GM11168 (cell line): ENCODE measurements around the gene CRYZL1.
"Not testable (repeated sequence)": the region's sequence is repeated elsewhere in the genome, so short reads cannot be mapped to it uniquely, and the experiment has no call there.

ENCODE experiments used
- in situ Hi-C: fragments of 300-500 bp; cut with MboI; formaldehyde crosslinking; loops from one replicate; pipeline ENCODE4 v1.12.0; 2022; ENCODE audit warnings: low sequenced_read_pairs; ENCODE audit not compliant: unreplicated experiment

Gene CRYZL1

DNA sequence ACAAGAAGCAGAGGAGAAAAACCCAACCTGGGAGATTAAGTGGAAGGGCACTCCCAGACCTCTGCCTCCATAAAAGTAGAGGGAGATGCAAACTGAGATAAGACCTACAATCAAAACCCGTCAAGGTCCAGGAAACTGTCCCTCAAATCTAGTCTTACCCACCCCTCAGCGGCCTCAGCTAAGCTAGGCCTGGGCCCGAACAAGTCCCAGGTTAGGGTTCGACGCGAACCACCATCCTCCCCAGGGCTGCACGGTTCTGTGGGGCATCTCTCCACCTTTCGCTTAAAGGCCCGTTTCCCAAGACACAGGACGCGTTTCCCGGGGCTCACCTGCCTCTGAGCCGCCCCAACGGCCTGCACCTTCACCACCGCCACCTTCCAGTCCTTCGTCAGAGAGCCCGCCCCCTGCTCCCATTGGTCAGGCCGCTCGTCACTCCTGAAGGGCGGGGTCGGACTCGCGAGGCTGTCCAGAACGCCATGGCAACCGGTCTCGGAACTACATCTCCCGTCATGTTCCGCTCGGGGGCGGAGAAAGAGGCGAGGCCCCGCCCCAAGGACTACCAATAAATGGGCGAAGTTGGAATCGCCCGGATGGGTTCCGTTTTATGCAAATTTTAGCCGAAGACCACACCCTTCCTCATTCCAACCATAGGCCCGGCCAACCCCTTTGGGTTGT is at the start of gene CRYZL1:
CRYZL1 (minus strand) TSS at position 390 of the 675 bp plus-strand sequence. CDS start 10,190 bp downstream, outside the sequence.
- in situ Hi-C loops: no loop called here

DNA sequence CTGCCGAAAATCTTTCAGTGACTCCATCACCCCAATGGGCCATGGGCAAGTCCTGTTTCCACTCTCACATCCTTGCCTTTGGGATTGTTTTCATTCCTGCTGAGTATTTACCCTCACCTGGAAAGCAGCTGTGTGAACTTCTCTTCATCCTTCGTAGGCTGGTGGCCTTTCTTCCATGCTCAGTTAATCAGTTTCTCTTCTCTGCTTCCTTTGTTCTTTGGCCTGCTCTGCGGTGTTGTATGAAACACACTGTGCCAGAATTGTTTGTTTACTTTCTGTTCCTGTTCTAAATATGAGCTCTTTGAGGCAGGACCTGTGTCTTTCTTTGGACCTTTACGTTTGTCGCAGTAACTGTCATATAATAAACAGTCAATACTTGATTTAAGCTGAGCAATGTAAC is 49.3 kb upstream of the CRYZL1 start:
- in situ Hi-C loops: no loop called here

DNA sequence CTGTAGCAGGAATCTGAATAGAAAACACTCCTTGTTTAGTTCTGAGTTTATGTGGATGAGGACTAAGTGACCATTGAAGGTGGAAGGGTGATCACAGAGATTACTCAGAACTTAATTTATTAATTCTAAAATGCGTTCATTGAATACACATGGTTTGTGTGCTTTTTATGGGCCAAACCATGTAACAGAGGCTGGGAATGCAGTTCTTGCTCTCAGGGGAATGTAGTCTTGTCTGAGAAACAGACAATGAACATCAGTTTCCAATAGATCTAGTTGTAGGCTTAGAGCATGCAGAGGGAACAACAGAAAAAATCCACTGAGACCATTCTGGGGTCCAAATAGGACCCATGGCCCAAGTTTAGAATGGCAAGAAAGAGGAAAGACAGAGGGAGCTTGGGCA is 46.8 kb upstream of the CRYZL1 start:
- in situ Hi-C loops: no loop called here

DNA sequence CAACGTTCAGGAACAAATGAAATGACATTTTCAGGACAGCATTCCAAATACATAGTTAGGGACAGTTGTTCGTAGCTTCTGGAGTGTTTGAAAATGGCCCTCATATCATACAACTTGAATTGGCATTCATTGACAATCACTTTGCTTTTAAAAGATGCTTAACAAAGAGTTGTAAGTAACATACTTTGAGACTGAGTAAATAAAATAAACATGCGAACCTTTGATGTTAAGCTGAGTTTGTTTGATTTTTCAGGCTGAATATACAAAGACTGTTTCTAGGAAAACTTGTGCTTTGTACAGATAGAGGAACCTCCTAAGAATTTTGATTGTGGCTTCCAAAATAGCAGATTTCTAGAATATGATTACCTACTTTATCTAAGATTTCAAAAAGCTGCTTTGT is 46.1 kb upstream of the CRYZL1 start:
- in situ Hi-C loops: no loop called here

DNA sequence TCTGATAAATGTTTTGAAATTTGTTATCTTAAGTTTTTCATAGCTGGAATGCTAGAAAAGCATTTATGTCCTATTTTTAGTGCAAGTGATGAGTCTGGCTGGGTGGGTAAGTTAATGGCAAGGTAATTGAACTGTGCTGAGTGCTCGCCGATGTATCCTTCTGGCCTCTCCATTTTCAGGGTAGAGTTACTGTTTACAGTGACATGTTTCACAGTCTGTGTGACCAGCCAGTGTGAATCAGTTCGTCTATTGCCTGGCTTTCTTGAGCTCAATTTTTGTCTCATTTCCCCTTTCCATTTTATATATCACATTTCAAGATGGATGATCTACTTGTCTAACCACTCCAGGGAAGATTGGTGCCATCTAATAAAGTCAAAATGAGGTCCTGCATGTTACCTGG is 44.8 kb upstream of the CRYZL1 start:
- in situ Hi-C loops: no loop called here

DNA sequence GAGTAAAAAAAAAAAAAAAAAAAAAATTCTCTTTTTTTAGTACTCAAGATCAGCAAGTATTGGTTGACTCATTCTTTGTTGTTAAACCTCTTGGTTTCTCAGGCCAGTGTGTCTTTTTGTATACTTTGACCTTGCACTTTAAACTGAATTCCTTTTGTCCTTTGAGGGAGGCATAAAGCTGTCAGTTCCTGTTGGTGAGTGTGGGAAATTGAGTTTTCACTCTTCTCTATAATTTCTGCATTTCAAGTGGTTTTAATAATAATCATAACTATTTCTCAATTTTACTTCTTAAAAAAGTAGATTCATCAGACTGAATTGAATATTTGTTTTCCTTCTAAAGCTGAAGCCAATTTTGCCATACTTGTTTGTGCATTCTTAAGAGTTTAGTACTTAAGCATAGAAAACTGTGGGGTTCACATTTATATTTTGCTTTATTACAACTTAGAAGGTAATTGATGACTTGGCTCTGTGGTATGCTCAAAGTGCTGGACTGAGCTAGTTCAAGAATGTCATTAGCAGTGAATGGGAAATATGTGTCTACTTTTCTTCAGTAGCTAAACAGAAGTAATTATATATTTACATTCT is 44.2 kb upstream of the CRYZL1 start:
- in situ Hi-C loops: no loop called here

DNA sequence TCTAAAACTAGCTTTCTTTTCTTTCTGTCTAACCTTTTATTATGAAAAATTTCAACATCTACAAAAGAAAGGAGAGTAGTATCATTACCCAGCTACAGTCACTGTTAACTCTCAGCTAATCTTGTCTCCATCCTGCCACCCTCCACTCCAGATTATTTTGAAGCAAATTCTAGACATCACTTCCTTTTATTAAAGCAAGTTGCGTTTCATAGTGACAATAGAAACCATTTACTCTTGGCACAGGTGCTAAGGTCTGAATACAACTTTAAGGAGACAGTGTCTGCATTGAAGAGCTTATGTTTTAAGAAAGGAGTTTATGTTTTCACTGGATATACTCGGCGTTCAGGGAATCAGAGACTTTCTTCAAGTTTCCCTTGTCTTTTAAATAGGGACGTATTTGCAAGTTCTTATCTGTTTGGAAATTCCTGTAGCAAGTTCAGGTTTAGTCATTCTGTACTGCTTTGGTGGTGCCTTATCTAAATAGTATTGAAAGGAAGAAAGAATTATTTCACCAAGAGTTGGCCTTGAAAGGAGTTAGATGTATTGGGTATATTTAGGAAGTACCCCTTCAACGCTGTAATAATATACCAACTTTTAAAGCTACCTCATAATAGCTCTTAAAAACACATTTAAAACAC is 43.5 kb upstream of the CRYZL1 start:
- in situ Hi-C loops: no loop called here

DNA sequence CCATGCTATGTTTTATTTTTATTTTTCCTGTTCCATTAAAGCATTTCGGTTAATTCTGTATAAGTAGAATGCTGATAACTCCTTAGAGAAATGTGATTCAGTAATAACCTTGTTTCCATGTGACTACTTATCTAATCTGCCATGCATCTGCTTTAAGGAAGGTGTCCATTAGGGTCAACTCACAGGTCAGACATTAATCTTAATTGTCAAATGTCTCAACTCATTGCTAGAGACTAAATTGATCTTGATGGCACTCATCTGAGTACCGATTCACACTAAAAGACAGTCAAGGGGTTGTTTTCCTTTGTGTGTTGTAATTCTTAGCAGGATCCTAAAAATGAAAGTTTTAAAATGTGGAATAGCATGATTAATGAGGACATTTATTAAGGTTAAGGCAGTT is 42.5 kb upstream of the CRYZL1 start:
- in situ Hi-C loops: no loop called here

DNA sequence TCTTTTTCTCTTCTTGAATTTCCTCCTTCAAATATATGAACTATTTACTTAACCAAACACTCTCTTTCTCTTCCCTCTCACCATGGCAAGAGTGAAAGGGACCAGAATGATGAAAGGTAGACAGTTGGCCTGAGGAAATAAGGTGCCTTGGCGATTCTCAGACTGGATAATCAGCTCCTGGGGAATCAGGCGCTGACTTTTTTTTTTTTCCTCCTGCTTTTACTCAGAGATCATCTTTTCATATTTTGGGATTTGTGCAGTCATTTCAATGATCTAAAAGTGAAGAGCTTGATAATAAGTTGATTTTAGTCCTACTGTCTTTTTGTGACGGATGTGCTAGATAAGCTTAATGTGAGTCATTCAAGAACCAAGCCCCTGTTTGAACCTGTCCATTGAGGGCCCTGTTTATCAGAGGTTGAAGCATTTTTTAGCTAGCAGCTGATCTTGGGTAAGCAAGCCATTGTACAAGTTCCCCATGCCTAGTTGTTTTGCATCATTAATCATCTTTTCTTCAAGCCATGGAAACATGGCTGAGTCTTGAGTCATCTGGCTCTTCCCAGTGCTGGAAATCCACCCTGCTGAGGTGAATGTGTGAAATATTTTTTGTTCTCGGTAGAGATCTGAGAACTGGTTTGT is 41.6 kb upstream of the CRYZL1 start:
- in situ Hi-C loops: no loop called here

DNA sequence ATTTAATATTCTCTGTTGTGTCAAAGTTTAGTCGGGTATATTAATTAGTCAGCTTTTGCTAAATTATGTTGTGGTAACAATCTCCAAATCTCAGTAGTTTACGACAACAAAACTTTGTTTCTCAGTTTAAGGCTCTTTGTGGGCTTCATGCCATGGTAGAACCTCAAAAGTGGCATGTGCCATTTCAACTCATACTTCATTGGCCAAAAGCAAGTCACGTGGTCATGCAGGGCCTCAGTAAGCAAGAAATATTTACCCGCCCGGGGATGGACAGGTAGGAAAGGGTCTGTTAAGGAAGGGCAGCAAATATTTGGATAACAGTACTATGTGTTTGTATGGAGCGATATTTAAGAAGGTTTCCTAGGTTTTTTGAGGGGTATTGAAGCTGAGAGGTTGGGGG is 39.3 kb upstream of the CRYZL1 start:
- in situ Hi-C loops: no loop called here

DNA sequence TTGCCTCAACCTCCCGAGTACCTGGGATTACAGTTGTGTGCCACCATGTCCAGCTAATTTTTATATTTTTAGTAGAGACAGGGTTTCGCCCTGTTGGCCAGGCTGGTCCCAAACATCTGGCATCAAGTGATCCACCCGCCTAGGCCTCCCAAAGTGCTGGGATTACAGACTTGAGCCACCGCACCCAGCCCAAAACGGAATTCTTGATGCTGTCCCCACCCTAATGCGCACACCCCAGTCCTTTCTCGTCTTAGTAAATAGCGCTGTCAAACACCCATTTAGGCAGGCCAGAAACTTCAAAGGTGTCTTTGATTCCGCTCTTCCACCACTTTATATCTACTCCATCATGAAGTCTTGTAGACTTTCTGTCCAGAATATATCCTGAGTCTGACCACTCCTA is 35.9 kb upstream of the CRYZL1 start:
- in situ Hi-C loops: no loop called here

DNA sequence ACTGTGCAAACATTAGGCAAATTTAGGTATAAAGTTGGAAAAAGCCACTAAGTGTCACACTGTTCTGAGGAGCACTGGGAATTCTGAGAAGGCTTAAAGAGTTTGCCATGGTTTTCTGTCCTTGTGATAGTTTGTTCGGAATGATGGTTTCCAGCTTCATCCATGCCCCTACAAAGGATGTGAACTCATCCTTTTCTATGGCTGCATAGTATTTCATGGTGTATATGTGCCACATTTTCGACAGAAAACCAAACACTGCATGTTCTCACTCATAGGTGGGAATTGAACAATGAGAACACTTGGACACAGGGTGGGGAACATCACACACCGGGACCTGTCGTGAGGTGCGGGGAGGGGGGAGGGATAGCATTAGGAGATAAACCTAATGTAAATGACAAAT is 35.1 kb upstream of the CRYZL1 start:
- in situ Hi-C loops: not testable (repeated sequence)

DNA sequence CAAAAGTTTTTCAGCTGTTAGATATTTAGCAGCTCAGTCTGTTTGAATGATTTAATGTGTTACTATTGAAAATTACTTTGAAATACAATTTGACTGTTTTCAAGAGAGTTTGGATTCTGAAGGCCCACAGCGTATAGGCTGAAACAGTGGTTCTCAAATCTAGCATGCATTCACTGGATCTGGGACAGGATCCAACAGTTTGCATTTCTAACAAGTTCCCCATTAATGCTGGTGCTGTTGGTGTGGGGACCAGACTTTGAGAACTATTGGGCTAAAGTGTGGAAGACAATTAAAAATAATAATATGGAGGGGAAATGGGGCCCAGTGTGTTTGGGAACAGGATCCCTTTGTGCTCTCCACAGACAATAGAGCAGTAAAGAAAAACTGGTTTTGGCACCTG is 32.7 kb upstream of the CRYZL1 start:
- in situ Hi-C loops: no loop called here

DNA sequence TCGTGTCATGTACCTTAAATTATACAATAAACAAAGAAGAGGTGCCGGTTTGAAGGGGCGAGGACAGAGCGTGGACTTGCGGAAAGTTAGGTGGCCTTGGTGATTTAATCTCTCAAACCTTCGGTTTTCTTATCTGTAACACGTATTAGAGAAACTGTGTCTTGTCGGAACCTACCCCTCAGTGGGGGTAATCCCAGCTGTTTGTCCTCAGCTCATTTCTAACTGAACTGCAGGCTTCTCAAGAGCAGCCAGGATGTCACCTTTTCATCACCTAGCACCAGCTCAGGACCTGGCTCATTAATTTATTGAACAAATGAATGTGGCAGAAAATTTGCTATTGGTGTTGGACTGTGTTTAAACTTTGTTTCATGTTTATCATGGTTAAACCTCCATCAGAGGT is 31.9 kb upstream of the CRYZL1 start:
- in situ Hi-C loops: no loop called here

DNA sequence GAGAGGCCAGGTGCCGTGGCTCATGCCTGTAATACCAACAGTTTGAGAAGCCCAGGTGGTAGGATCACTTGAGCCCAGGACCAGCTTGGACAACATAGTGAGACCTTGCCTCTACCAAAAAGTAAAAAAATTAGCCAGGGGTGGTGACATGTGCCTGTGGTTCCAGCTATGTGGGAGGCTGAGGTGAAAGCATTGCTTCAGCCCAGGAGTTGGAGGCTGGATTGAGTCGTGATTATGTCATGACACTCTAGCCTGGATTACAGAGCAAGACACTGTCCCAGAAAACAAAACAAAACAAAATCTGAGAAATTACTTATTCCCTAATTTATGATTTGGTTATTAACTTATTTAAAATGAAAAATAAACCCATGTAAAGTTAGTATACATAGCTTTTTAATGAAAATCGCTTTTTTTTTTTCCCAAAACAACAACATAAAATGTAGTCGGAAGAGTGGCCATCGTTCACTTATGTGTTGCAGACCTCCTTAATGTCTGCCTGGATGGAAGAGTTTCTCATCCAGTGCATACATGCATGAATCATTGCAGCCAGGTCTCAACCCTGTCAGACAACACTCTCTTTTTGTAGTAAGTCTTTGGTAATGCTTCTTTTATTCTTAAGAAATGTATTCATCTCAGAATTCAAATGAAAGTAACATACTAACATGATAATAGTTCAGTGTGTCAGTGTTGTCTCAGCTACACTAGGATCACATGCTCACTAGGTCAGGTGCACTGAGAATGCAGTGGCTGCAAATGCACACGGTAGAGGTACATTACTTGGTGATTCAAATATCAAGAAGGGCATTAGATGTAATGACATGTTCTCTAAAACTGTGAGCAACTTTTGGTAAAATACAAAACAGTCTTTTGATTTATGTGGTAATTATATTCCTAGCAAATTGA is 28.8 kb upstream of the CRYZL1 start:
- in situ Hi-C loops: no loop called here

DNA sequence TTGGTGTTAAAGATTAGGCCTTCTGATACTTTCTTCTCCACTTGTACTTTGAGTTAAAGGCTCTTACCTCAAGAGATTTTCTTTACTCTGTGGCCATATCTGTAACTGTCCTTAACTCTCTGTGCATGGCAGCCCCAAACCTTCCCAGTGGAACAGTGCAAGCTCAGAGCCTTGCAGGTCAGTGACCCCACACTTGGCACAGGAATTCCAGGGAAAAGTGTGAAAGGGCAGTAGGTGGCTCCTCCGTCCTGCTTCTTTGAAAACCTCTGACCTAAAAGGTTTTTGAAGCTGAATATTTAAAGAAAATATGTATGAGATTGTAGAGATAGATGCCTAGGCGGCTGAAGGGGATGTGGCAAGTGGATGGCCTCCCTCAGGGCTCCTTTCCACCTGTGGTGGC is 27.1 kb upstream of the CRYZL1 start:
- in situ Hi-C loops: no loop called here

DNA sequence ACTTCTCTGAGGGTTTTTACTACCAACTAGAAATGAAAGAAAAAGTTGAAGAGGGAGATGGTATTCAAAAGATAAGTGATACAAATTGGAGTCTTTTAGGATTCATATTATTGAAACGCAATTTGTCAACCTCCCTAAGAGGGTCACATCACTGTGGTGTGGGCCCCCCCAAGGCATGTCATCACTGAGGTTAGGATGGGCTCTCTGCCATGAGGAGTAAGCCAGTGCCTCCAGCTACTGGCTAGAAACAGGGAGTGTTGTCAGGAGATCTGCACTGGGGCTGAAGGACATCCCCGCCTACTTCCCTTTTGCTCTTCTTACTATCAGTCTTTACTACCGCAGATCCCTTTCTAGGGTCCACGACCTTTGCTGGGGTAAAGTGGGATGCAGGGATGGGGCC is 26.6 kb upstream of the CRYZL1 start:
- in situ Hi-C loops: no loop called here

DNA sequence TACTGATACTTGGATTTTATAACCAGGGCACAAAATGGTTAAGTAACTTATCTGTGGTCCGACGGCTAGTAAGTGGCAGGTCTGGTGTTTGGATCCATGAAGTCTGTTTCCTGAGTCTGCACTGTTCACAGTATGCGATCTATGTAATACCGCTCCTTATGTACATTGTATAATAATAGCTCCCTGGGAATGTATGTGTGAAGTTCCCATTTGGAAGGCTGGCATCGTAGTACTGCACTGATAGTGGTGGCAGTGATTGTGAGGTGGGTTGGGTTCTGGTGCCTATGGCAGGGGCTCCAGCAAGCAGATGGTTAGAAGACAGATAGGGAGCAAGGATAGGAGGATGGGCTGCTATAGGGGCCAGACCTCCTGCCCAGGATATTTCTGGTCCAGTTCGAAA is 26.1 kb upstream of the CRYZL1 start:
- in situ Hi-C loops: no loop called here

DNA sequence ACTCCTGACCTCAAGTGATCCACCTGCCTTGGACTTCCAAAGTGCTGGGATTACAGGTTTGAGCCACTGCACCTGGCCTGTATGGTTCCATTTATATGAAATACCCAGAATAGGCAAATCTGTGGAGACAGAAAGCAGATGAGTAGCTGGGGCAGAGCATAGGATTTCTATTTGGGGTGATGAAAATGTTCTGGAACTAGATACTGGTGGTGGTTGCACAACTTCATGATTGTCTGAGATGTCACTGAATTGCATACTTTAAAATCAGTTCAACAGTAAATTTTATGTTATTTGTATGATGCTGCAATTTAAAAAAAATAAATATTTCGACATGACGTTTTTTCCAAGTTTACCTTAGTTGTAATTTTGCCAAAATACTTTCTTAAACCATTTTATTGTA is 24.6 kb upstream of the CRYZL1 start:
- in situ Hi-C loops: no loop called here

DNA sequence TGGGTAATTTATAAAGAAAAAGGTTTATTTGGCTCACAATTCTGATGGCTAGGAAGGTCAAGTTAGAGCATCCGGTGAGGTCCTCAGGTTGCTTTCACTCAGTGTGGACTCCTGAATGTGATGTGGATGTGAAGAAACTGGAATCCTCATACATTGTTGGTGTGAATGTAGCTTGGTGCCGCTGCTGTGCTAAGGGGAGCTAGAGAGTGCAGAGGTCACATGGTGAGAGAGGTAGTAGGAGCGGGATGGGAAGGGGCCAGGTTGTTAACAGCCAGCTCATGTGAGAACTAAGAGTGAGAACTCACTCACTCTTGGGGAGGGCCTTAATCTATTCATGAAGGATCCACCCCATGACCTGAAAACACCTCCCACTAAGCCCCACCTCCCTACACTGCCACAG is 22.6 kb upstream of the CRYZL1 start:
- in situ Hi-C loops: no loop called here
